ENCODE data around the gene SERPINE1. TPM values are rescaled to one million over a fixed set of nuclear protein-coding genes. Genes with fewer than 3 reads are reported as not detected.
A peak's percentile ranks its signal among the peaks of the same experiment; 100 is the strongest.

Gene SERPINE1
- total and polyA plus RNA-seq, 3 donors from 2014 or later, result 5.6 to 7.6 (median 5.8) TPM

DNA sequence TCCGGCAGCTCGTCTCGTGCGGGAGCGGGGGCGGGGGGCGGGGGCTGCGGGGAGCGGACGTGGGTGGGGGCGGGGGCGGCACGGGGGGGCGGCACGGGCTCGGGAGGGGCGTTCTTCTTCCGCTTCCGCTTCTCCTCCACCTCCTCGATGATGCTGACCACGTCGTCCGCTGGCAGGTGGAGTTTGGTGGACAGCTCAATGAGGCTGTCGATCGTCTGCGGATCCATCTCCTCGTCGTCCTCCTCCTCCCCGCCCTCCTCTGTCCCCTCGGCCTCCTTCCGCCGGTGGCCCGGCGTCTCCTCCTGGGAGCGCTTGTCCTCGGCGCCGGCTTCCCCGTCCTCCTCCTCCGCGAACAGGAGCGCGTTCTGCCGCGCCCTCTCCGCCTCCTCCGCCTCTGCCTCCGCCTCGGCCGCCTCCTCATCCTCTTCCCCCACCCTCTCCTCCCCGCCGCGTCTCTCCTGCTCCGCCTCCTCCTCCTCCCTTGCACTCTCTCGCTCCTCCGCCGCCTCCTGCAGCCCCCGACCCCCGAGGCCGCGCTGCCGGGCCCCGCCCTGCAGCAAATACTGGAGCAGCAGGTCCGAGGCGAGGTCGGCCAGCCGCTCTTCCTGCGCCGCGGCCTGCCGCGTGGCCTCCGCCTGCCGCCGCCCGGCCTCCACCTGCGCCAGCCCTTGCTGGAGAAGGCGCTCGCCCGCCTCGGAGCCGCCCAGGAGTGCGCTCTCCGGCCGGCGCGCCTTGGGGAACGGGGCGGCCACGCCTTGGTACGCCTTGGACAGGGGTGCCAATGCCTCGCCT lies 36.6 kb downstream of the SERPINE1 start:
- Histone ChIP-seq H3K27ac (no peak overlapping the region), H3K4me3 (peak overlapping the region; percentile 26 to 45), H3K9me3 (no peaks in the 10 kb centered on the region), H3K27me3 (no peaks in the 10 kb centered on the region), H3K36me3 (ENCODE audit: low read depth, missing control alignments) (no peaks in the 10 kb centered on the region), H3K4me1 (peaks cover 17% of the 10 kb centered on the region)
- TF ChIP-seq, protein P1, sequence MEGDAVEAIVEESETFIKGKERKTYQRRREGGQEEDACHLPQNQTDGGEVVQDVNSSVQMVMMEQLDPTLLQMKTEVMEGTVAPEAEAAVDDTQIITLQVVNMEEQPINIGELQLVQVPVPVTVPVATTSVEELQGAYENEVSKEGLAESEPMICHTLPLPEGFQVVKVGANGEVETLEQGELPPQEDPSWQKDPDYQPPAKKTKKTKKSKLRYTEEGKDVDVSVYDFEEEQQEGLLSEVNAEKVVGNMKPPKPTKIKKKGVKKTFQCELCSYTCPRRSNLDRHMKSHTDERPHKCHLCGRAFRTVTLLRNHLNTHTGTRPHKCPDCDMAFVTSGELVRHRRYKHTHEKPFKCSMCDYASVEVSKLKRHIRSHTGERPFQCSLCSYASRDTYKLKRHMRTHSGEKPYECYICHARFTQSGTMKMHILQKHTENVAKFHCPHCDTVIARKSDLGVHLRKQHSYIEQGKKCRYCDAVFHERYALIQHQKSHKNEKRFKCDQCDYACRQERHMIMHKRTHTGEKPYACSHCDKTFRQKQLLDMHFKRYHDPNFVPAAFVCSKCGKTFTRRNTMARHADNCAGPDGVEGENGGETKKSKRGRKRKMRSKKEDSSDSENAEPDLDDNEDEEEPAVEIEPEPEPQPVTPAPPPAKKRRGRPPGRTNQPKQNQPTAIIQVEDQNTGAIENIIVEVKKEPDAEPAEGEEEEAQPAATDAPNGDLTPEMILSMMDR (IDR thresholded peaks at IDR 0.05), result no peak
- no peak for TF ChIP-seq POLR2A (IDR thresholded peaks at IDR 0.05)
- intact Hi-C loops (cut with DNase I; ENCODE audit: low total_unique reads), result loop anchor here (10.0 kb wide), 1 partner anchor 121 kb away; no protein-coding TSS in a partner anchor
- peak; percentile 54 for DNase-seq
- 1% methylated on average over 69 to 88 of the region's 92 CpGs for WGBS, 2 donors

DNA sequence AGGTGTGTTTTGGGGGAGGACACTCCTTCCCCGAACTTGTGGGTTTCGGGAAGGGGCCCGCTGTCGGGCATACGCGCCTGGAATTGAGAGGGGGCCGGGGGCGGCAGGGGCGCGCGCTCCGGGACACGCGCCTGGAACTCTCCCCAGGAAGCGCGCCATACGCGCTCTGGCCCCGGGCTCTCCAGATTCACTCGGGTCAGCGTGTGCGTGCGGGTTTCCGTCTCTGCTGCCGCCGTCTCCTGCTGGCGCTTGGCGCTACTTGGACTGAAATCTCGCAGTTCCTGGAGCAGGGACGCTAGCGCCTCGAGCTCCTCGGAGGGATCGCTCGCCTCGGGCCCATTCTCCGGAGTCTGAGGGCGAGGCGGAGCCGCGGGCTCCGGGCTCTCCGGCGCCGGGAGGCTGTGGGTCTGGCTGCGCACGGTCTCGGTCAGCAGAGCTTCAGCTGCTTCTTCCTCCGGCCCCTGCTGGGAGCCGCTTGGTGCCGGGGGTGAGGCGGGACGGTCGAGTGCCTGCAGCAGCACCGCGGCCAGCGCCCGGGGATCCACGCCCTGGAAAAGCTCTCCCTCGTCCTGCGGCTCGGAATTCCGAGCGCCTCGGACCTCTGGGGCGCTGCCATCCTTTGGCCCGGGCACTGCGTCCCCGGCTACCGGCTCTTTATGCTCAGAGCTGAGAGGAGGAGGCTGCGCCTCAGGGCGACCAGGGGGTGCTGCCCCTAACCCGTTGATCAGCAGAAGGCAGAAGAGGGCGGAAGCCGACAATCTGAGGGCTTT lies 37.4 kb downstream of the SERPINE1 start:
- TF ChIP-seq, protein P1 (IDR thresholded peaks at IDR 0.05), result no peak
- TF ChIP-seq POLR2A (IDR thresholded peaks at IDR 0.05), result no peak
- Histone ChIP-seq H3K9me3 (no peaks in the 10 kb centered on the region), H3K4me1 (peaks cover 17% of the 10 kb centered on the region), H3K27me3 (no peaks in the 10 kb centered on the region), H3K36me3 (ENCODE audit: low read depth, missing control alignments) (no peaks in the 10 kb centered on the region), H3K27ac (no peak overlapping the region), H3K4me3 (peak overlapping the region in 1 of 2 donors; percentile 45)
- WGBS, 2 donors, result 1 to 11% methylated on average over 5 to 49 of the region's 75 CpGs
- peak; percentile 60 for DNase-seq
- intact Hi-C loops (cut with DNase I; ENCODE audit: low total_unique reads), result loop anchor here (10.0 kb wide), 1 partner anchor 121 kb away; no protein-coding TSS in a partner anchor

DNA sequence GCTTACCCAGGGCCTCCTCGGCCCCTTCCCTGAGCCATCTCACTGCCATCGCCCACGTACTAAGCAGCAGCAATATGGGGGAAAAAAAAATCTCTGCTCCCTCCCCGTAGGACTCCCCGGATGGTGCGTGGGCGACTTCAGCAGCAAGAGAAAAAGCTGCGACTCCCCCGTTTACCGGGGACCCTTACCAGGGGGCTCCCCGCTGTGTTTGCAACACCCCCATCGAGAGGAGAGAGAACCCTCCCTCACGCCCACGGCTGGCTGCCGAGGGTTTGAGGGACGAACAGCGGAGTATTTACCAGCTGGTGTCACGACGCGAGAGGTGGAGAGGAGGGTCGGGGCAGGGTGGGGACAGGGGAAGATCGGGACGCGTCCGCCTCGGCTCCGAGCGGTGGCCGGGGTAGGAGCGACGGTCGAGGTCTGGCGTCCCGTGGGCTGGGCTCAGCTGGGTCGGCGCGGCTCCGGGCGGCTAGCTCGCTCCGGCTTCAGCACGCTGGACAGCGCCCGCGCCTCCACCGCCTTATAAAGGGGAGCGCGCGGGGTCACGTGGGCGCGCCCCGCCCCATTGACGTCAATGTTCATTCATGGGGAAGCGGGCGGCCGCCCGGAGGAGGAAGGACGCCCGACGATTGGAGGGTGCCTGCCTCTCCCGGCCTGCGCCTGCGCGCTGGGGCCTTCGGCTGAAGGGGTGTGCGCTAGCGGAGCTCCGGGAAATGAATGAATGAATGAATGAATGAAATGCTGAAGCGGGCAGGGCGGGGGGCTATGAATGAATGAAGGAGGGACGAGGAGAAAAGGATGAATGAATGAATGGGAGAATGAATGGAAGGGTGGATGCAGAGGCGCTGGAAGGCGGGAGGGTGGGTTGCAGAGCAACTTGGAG lies 38.4 kb downstream of the SERPINE1 start, which contains the start of gene VGF:
VGF (minus strand) TSS at position 495 of the 883 bp plus-strand sequence. CDS start 726 bp downstream, outside the sequence.
- peak within 1 kb of the TSS in 1 of 2 donors; percentile 45 for H3K4me3 ChIP-seq
- no peaks in the 10 kb centered on the region for H3K36me3 ChIP-seq (ENCODE audit: low read depth, missing control alignments)
- peaks cover 17% of the 10 kb centered on the region for H3K4me1 ChIP-seq
- 1 to 3% methylated on average over 57 to 73 of the region's 74 CpGs for WGBS, 2 donors
- H3K27me3 ChIP-seq, result no peaks in the 10 kb centered on the region
- no peak within 1 kb of the TSS for H3K27ac ChIP-seq
- intact Hi-C loops (cut with DNase I; ENCODE audit: low total_unique reads), result loop anchor here (10.0 kb wide), 1 partner anchor 119 kb away; no protein-coding TSS in a partner anchor
- no peaks in the 10 kb centered on the region for H3K9me3 ChIP-seq
- TF ChIP-seq, protein P1 (IDR thresholded peaks at IDR 0.05), result no peak
- TF ChIP-seq POLR2A (IDR thresholded peaks at IDR 0.05), result no peak
- DNase-seq, result peak; percentile 95

DNA sequence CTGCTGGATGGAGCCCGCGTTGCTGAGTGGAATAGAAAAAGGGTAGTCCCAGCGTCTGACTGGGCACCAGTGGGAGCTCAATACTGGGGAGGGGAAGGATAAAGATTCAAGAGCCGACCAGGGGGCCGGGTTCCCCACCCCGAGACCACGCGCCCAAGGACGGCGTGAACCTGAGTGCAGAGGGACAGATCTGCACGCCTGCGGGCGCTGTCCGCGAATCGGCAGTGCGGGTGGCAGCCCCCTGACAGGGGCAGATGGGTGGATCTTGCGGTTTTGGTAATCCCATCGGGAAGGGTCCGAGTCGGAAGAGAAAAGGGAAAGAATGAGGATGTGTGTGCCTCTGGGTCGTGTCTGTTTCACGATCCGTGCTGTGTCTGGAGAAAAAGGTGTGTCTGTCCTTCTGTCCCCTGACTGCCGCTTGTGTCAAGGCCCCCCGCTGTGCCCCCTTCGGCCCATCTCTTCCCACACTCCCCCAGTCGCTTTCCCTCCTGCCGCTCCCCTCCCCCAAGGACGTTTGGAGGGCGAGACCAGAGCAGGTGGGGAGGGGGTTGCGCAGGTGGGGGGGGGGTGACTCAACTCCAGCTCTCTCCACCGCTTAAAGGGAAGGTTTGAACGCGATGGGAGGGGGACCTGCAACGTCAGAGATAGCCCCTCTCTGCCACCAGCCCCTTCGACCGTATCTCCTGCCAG lies 39.2 kb downstream of the SERPINE1 start:
- H3K9me3 ChIP-seq, result no peaks in the 10 kb centered on the region
- H3K27me3 ChIP-seq, result no peaks in the 10 kb centered on the region
- no peak overlapping the region for H3K27ac ChIP-seq
- no peak overlapping the region for H3K4me3 ChIP-seq
- 1 to 2% methylated on average over 37 to 38 of the region's 38 CpGs for WGBS, 2 donors
- TF ChIP-seq, protein P1 (IDR thresholded peaks at IDR 0.05), result no peak
- no peak for TF ChIP-seq POLR2A (IDR thresholded peaks at IDR 0.05)
- H3K4me1 ChIP-seq, result peaks cover 17% of the 10 kb centered on the region
- intact Hi-C loops (cut with DNase I; ENCODE audit: low total_unique reads), result loop anchor here (10.0 kb wide), 1 partner anchor 119 kb away; no protein-coding TSS in a partner anchor
- DNase-seq, result no peak
- no peaks in the 10 kb centered on the region for H3K36me3 ChIP-seq (ENCODE audit: low read depth, missing control alignments)
